Testis (tissue), 3 donors: ENCODE measurements around the gene GINS2. TPM values are rescaled to one million over a fixed set of nuclear protein-coding genes. Genes with fewer than 3 reads are reported as not detected.

Source experiments
- DNase-seq: peaks from one replicate; pipeline ENCODE4 v3.0.0-alpha.2; 2019
- H3K27ac ChIP-seq, 2 donors: fragments of 200-600 bp; sonication (generic); one replicate each; pipeline ENCODE4 v1.5.1; 2019
- H3K27me3 ChIP-seq: fragments of 200-600 bp; sonication (generic); one replicate; pipeline ENCODE4 v1.5.1; 2019
- H3K36me3 ChIP-seq: fragments of 200-600 bp; sonication (generic); one replicate; pipeline ENCODE4 v1.5.1; 2017; ENCODE audit warnings: low read depth; ENCODE audit errors: missing control alignments
- H3K4me1 ChIP-seq: fragments of 200-600 bp; sonication (generic); one replicate; pipeline ENCODE4 v1.5.1; 2019
- H3K4me3 ChIP-seq, 2 donors: fragments of 200-600 bp; sonication (generic); one replicate each; pipeline ENCODE4 v1.5.1; 2017 to 2019
- H3K9me3 ChIP-seq: fragments of 200-600 bp; sonication (generic); one replicate; pipeline ENCODE4 v1.5.1; 2017
- POLR2A ChIP-seq: fragments of 450-650 bp; IDR thresholded peaks from one replicate; pipeline ENCODE4 v1.6.1; 2017; ENCODE audit warnings: antibody characterized with exemption, mild to moderate bottlenecking, moderate library complexity
- WGBS, 2 donors: methylation state at CpG; one replicate each; pipeline ENCODE4 v1.1.5; 2018; 5-methylcytosine and 5-hydroxymethylcytosine counted together
- intact Hi-C: fragments of 100-400 bp; cut with DNase I; formaldehyde crosslinking; loops from one replicate; pipeline ENCODE4 v1.15.1; 2023; ENCODE audit warnings: low total_unique reads
- polyA plus RNA-seq: library from polyadenylated mRNA; stranded (reverse); fragments of 350-450 nt; fragmentation: Illumina TruSeq; extraction: RNeasy Lipid Tissue Mini Kit (QIAGEN cat#74804); gene quantifications from one replicate; pipeline ENCODE4 v1.2.3, GENCODE V29; 2014; ENCODE audit warnings: low read depth, low replicate concordance; ENCODE audit not compliant: insufficient read depth
- total RNA-seq, 2 donors: library from RNA; depleted of rRNA; stranded (reverse); fragments of >200 nt; gene quantifications; one replicate each; pipeline ENCODE4 v1.2.3, GENCODE V29; 2016
- TF ChIP-seq, protein P1 (sequence below), 3 experiments: fragments of 450-650 bp in 2 of 3; fragments of 200-600 bp in 1 of 3; sonication (generic) in 1 of 3; IDR thresholded peaks; one replicate each; pipeline ENCODE4 v1.5.1; 2016 to 2019; ENCODE audit warnings: antibody characterized with exemption in 3 of 3, mild to moderate bottlenecking in 2 of 3, moderate library complexity in 1 of 3

GINS2 gene
- total and polyA plus RNA-seq, 3 donors from 2014 or later: 8.9 to 13.8 (median 11.8) TPM

DNA sequence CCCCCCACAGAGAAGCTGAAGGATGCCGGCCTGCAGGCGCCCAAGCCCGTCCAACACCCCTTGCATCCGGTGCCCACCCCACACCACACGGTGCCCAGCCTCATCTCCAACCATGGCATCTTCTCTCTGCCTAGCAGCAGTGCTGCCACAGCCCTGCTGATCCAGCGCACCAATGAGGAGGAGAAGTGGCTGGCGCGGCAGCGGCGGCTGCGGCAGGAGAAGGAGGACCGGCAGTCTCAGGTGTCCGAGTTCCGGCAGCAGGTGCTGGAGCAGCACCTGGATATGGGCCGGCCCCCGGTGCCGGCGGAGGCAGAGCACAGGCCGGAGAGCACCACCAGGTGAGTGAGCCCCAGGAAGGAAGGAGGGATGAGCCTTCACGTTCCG lies 31.5 kb downstream of the GINS2 start:
- H3K4me3 ChIP-seq: no peak overlapping the region
- TF ChIP-seq, protein P1, sequence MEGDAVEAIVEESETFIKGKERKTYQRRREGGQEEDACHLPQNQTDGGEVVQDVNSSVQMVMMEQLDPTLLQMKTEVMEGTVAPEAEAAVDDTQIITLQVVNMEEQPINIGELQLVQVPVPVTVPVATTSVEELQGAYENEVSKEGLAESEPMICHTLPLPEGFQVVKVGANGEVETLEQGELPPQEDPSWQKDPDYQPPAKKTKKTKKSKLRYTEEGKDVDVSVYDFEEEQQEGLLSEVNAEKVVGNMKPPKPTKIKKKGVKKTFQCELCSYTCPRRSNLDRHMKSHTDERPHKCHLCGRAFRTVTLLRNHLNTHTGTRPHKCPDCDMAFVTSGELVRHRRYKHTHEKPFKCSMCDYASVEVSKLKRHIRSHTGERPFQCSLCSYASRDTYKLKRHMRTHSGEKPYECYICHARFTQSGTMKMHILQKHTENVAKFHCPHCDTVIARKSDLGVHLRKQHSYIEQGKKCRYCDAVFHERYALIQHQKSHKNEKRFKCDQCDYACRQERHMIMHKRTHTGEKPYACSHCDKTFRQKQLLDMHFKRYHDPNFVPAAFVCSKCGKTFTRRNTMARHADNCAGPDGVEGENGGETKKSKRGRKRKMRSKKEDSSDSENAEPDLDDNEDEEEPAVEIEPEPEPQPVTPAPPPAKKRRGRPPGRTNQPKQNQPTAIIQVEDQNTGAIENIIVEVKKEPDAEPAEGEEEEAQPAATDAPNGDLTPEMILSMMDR (IDR thresholded peaks at IDR 0.05): no peak
- H3K27ac ChIP-seq: no peak overlapping the region
- peaks cover 15% of the 10 kb centered on the region for H3K4me1 ChIP-seq
- no peaks in the 10 kb centered on the region for H3K36me3 ChIP-seq
- intact Hi-C loops: no loop called here
- no peaks in the 10 kb centered on the region for H3K9me3 ChIP-seq
- WGBS, 2 donors: 93 to 95% methylated on average over 16 to 21 of the region's 21 CpGs
- no peaks in the 10 kb centered on the region for H3K27me3 ChIP-seq
- DNase-seq: no peak

DNA sequence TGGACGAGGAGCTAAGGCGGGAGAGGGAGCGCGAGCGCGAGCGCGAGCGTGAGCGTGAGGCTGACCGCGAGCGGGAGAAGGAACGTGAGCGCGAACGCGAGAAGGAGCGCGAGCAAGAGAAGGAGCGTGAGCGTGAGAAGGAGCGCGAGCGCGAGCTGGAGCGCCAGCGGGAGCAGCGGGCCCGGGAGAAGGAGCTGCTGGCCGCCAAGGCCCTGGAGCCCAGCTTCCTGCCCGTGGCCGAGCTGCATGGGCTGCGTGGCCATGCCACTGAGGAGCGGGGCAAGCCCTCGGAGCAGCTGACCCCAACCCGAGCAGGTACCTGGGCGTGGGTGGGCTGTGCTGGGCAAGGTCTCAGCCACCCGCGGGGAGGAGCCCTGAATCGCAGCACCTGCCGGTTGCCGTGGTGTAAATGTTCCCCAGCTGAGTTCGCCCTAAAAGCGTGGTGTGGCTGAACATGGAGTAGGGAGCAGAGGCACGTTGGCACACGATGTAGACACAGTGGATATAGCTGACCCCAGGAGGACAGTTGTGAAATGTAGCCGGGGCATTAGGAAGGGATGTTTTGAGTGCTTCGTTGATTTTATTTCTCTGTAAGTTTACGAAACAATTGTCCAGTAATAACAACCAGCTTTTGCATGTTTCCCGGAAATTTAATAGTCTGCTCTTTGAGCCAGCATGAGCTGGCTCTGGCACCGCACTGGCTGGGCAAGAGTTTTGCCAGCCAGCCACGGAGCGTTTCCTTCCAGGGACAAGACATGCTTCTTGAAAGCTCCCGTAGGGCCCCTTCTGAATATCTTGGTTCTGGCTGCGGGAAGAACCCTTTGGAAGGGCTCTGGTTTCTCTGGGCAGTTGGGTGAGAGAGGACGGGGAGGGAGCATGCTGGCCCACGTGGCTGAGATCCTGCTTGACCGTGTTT lies 32.1 kb downstream of the GINS2 start:
- intact Hi-C loops: no loop called here
- Histone ChIP-seq H3K36me3 (no peaks in the 10 kb centered on the region), H3K9me3 (no peaks in the 10 kb centered on the region), H3K4me3 (no peak overlapping the region), H3K4me1 (peaks cover 22% of the 10 kb centered on the region), H3K27me3 (no peaks in the 10 kb centered on the region), H3K27ac (no peak overlapping the region)
- TF ChIP-seq, protein P1 (IDR thresholded peaks at IDR 0.05): no peak
- TF ChIP-seq POLR2A: no peak
- WGBS, 2 donors: 94 to 96% methylated on average over 42 to 59 of the region's 59 CpGs
- no peak for DNase-seq

DNA sequence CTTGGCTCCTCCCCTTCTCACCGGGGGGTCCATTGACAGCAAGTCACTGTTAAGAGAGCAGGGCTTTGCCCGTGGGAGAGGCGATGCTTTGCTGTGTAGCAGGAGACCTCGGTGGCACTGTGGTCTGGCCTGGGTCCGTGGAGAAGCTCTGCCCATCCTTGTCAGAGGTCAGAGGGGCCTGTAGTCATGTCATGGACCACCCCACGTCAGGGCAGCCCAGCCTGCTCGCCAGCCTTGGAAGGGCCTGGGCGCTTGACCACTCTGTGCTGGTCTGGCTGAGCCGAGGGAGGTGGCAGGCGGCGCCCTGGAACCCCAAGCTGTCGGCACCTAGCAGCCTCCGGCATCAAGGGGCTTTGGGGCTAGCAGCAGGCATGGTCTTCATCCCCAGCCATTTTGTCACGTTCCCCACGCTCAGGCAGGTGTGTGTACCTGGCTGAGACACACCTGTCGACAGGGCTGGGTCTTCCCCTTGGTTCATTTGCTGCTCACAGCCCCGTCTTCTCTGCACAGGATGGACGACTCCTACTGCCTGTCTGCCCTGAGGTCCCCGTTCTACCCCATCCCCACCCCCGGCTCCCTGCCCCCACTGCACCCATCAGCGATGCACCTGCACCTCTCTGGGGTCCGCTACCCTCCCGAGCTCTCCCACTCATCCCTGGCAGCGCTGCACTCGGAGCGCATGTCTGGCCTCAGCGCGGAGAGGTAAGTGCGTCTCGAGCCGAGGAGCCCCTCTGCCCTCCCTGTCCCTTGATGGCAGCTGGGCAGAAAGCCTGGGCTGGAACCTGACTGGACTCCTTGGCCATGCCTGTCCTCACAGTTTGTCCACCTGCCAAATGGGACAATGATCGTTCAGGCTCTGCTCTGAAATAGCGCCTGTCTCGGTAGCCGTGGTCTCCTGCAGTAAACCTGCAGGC lies 33.3 kb downstream of the GINS2 start:
- intact Hi-C loops: no loop called here
- Histone ChIP-seq H3K27ac (no peak overlapping the region), H3K4me1 (peaks cover 32% of the 10 kb centered on the region), H3K9me3 (no peaks in the 10 kb centered on the region), H3K36me3 (no peaks in the 10 kb centered on the region), H3K4me3 (no peak overlapping the region), H3K27me3 (no peaks in the 10 kb centered on the region)
- DNase-seq: no peak
- TF ChIP-seq, protein P1 (IDR thresholded peaks at IDR 0.05): no peak
- no peak for TF ChIP-seq POLR2A
- 87 to 96% methylated on average over 22 to 35 of the region's 35 CpGs for WGBS, 2 donors

DNA sequence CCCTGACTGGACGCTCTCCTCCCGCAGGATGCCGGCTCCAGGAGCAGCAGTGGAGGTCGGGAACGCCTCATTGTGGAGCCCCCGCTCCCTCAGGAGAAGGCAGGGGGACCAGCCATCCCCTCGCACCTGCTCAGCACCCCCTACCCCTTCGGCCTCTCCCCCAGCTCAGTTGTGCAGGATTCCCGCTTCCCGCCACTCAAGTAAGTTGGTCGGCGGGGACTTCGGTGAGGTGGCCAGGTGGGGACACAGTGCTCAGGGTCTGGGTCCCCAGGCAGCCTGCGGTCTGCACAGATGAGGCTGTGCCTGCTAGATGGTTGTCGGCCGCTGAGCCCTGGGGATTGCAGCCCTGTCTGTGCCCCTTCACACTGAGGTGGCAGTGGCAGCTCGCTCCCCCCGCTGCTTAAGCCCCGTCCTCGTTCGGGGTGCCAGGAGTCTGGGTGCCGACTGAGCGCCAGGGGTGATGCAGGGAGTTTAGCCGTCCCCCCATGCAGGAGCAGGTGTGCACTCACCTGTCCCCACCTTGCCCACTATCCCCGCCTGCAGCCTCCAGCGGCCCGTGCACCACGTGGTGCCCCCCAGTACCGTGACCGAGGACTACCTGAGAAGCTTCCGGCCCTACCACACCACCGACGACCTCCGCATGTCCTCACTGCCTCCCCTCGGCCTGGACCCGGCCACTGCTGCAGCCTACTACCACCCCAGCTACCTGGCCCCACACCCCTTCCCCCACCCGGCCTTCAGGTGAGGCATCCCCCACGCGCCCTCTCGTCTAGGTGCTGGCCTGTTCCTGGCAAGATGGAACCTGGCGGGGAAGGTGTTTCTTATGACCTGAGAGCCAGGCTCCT lies 34.3 kb downstream of the GINS2 start:
- Histone ChIP-seq H3K4me3 (no peak overlapping the region), H3K4me1 (peaks cover 35% of the 10 kb centered on the region), H3K9me3 (no peaks in the 10 kb centered on the region), H3K36me3 (no peaks in the 10 kb centered on the region), H3K27me3 (no peaks in the 10 kb centered on the region), H3K27ac (peak overlapping the region in 1 of 2 donors; percentile 53)
- WGBS, 2 donors: 92 to 93% methylated on average over 38 to 41 of the region's 41 CpGs
- intact Hi-C loops: no loop called here
- DNase-seq: no peak
- TF ChIP-seq, protein P1 (IDR thresholded peaks at IDR 0.05): no peak
- no peak for TF ChIP-seq POLR2A
